HEK293 (cell line): ENCODE results near the gene PTPRN2.

Experiments
- GLIS2 ChIP-seq: fragments of 450-650 bp; formaldehyde crosslinking; IDR thresholded peaks from 2 replicates; pipeline ENCODE4 v1.5.1; 2016; ENCODE audit warnings: missing biosample characterization, missing genetic modification characterization
- KLF7 ChIP-seq: fragments of 450-650 bp; formaldehyde crosslinking; IDR thresholded peaks from 2 replicates; pipeline ENCODE4 v1.5.1; 2016; ENCODE audit warnings: missing biosample characterization, missing genetic modification characterization, borderline replicate concordance
- SETDB1 ChIP-seq: IDR thresholded peaks from one replicate; pipeline ENCODE4 v1.6.1; 2017; ENCODE audit warnings: mild to moderate bottlenecking, low read length, moderate library complexity, mixed read lengths; ENCODE audit not compliant: insufficient read length
- YY2 ChIP-seq: fragments of 450-650 bp; formaldehyde crosslinking; IDR thresholded peaks from 2 replicates; pipeline ENCODE4 v1.5.1; 2016; ENCODE audit warnings: missing biosample characterization, missing genetic modification characterization
- ZBTB20 ChIP-seq: fragments of 450-650 bp; formaldehyde crosslinking; IDR thresholded peaks from 2 replicates; pipeline ENCODE4 v1.5.1; 2016; ENCODE audit warnings: missing biosample characterization, missing genetic modification characterization
- ZBTB21 ChIP-seq: fragments of 450-650 bp; formaldehyde crosslinking; IDR thresholded peaks from 2 replicates; pipeline ENCODE4 v1.5.1; 2017; ENCODE audit warnings: missing biosample characterization, missing genetic modification characterization
- ZFP37 ChIP-seq: fragments of 450-650 bp; formaldehyde crosslinking; IDR thresholded peaks from 2 replicates; pipeline ENCODE4 v1.5.1; 2016; ENCODE audit warnings: missing biosample characterization, missing genetic modification characterization
- ZNF10 ChIP-seq: fragments of 450-650 bp; formaldehyde crosslinking; IDR thresholded peaks from 2 replicates; pipeline ENCODE4 v1.5.1; 2017; ENCODE audit warnings: missing biosample characterization, missing genetic modification characterization
- ZNF133 ChIP-seq: fragments of 450-650 bp; formaldehyde crosslinking; IDR thresholded peaks from 2 replicates; pipeline ENCODE4 v1.5.1; 2016; ENCODE audit warnings: missing biosample characterization, missing genetic modification characterization
- ZNF140 ChIP-seq: fragments of 450-650 bp; formaldehyde crosslinking; IDR thresholded peaks from 2 replicates; pipeline ENCODE4 v1.5.1; 2016; ENCODE audit warnings: missing biosample characterization, missing genetic modification characterization
- ZNF266 ChIP-seq: fragments of 450-650 bp; formaldehyde crosslinking; IDR thresholded peaks from 2 replicates; pipeline ENCODE4 v1.5.1; 2016; ENCODE audit warnings: missing biosample characterization, missing genetic modification characterization, low read depth
- ZNF302 ChIP-seq: fragments of 450-650 bp; formaldehyde crosslinking; IDR thresholded peaks from 2 replicates; pipeline ENCODE4 v1.5.1; 2016; ENCODE audit warnings: missing biosample characterization, missing genetic modification characterization, low read depth
- ZNF335 ChIP-seq: fragments of 450-650 bp; formaldehyde crosslinking; conservative IDR thresholded peaks from 2 replicates; pipeline ENCODE4 v1.5.1; 2016; ENCODE audit warnings: missing biosample characterization, missing genetic modification characterization
- ZNF391 ChIP-seq: fragments of 450-650 bp; formaldehyde crosslinking; IDR thresholded peaks from 2 replicates; pipeline ENCODE4 v1.5.1; 2016; ENCODE audit warnings: low read depth, missing biosample characterization, missing genetic modification characterization, borderline replicate concordance
- ZNF555 ChIP-seq: fragments of 450-650 bp; formaldehyde crosslinking; conservative IDR thresholded peaks from 2 replicates; pipeline ENCODE4 v1.5.1; 2017; ENCODE audit warnings: missing biosample characterization, mild to moderate bottlenecking, missing genetic modification characterization, inconsistent platforms
- ZNF654 ChIP-seq: fragments of 450-650 bp; formaldehyde crosslinking; IDR thresholded peaks from 2 replicates; pipeline ENCODE4 v1.5.1; 2016; ENCODE audit warnings: low read depth, missing biosample characterization, missing genetic modification characterization
- ZNF701 ChIP-seq: fragments of 450-650 bp; formaldehyde crosslinking; IDR thresholded peaks from 2 replicates; pipeline ENCODE4 v1.5.1; 2016; ENCODE audit warnings: missing biosample characterization, missing genetic modification characterization
- ZNF785 ChIP-seq: fragments of 450-650 bp; formaldehyde crosslinking; IDR thresholded peaks from 2 replicates; pipeline ENCODE4 v1.5.1; 2016; ENCODE audit warnings: missing biosample characterization, missing genetic modification characterization
- TF ChIP-seq, protein P1 (sequence below): fragments of 450-650 bp; formaldehyde crosslinking; IDR thresholded peaks from 2 replicates; pipeline ENCODE4 v1.5.1; 2016; ENCODE audit warnings: missing biosample characterization, missing genetic modification characterization, borderline replicate concordance
- TF ChIP-seq, protein P2 (sequence below): fragments of 450-650 bp; formaldehyde crosslinking; IDR thresholded peaks from 2 replicates; pipeline ENCODE4 v1.5.1; 2016; ENCODE audit warnings: missing biosample characterization, missing genetic modification characterization, low read depth
- TF ChIP-seq, protein P3 (sequence below): IDR thresholded peaks from 2 replicates; pipeline ENCODE4 v1.6.1; 2011; ENCODE audit warnings: mild to moderate bottlenecking, low read depth, low read length, borderline replicate concordance
- TF ChIP-seq, protein P4 (sequence below): fragments of 450-650 bp; formaldehyde crosslinking; IDR thresholded peaks from 2 replicates; pipeline ENCODE4 v1.5.1; 2016; ENCODE audit warnings: missing biosample characterization, missing genetic modification characterization, borderline replicate concordance
- TF ChIP-seq, protein P5 (sequence below): fragments of 450-650 bp; formaldehyde crosslinking; IDR thresholded peaks from 2 replicates; pipeline ENCODE4 v1.5.0; 2017; ENCODE audit warnings: missing biosample characterization, missing genetic modification characterization, borderline replicate concordance
- TF ChIP-seq, protein P6 (sequence below): fragments of 450-650 bp; formaldehyde crosslinking; IDR thresholded peaks from 2 replicates; pipeline ENCODE4 v1.5.1; 2016; ENCODE audit warnings: missing biosample characterization, missing genetic modification characterization

PTPRN2 gene

DNA sequence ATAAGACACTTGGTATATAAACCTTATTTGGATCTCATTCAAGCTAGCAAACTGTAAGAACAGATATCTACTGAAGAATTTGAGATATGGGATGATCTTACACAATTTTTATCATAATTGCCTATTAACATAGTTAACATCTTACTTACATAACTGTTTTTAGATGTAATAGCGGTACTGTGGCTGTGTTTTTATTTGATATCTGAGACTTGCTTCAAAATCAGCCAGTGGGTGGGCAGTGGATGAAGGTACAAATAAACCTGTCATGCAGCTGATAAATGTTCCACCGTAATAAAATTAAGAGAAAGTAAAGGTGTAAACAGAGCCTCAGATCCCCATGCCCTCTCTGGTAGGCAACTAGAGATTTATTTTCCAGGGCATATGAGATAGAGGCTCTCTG lies 28.4 kb upstream of the PTPRN2 start (continued):
- TF ChIP-seq YY2 (tag by site-specific recombination) (no peak), ZNF391 (tag by site-specific recombination) (no peak), ZBTB21 (tag by site-specific recombination) (no peak), SETDB1 (no peak), ZFP37 (no peak), ZNF335 (tag by site-specific recombination) (no peak), ZNF555 (tag by site-specific recombination) (no peak), ZNF140 (tag by site-specific recombination) (no peak), ZNF133 (no peak), ZNF302 (tag by site-specific recombination) (no peak), KLF7 (no peak), ZNF266 (tag by site-specific recombination) (no peak), GLIS2 (tag by site-specific recombination) (no peak), ZNF701 (tag by site-specific recombination) (no peak), ZNF785 (tag by site-specific recombination) (no peak), ZNF654 (no peak), ZNF10 (tag by site-specific recombination) (peak; percentile 69), ZBTB20 (tag by site-specific recombination) (no peak)
- TF ChIP-seq, protein P1, sequence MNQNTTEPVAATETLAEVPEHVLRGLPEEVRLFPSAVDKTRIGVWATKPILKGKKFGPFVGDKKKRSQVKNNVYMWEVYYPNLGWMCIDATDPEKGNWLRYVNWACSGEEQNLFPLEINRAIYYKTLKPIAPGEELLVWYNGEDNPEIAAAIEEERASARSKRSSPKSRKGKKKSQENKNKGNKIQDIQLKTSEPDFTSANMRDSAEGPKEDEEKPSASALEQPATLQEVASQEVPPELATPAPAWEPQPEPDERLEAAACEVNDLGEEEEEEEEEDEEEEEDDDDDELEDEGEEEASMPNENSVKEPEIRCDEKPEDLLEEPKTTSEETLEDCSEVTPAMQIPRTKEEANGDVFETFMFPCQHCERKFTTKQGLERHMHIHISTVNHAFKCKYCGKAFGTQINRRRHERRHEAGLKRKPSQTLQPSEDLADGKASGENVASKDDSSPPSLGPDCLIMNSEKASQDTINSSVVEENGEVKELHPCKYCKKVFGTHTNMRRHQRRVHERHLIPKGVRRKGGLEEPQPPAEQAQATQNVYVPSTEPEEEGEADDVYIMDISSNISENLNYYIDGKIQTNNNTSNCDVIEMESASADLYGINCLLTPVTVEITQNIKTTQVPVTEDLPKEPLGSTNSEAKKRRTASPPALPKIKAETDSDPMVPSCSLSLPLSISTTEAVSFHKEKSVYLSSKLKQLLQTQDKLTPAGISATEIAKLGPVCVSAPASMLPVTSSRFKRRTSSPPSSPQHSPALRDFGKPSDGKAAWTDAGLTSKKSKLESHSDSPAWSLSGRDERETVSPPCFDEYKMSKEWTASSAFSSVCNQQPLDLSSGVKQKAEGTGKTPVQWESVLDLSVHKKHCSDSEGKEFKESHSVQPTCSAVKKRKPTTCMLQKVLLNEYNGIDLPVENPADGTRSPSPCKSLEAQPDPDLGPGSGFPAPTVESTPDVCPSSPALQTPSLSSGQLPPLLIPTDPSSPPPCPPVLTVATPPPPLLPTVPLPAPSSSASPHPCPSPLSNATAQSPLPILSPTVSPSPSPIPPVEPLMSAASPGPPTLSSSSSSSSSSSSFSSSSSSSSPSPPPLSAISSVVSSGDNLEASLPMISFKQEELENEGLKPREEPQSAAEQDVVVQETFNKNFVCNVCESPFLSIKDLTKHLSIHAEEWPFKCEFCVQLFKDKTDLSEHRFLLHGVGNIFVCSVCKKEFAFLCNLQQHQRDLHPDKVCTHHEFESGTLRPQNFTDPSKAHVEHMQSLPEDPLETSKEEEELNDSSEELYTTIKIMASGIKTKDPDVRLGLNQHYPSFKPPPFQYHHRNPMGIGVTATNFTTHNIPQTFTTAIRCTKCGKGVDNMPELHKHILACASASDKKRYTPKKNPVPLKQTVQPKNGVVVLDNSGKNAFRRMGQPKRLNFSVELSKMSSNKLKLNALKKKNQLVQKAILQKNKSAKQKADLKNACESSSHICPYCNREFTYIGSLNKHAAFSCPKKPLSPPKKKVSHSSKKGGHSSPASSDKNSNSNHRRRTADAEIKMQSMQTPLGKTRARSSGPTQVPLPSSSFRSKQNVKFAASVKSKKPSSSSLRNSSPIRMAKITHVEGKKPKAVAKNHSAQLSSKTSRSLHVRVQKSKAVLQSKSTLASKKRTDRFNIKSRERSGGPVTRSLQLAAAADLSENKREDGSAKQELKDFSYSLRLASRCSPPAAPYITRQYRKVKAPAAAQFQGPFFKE (tag by site-specific recombination): no peak
- TF ChIP-seq, protein P2, sequence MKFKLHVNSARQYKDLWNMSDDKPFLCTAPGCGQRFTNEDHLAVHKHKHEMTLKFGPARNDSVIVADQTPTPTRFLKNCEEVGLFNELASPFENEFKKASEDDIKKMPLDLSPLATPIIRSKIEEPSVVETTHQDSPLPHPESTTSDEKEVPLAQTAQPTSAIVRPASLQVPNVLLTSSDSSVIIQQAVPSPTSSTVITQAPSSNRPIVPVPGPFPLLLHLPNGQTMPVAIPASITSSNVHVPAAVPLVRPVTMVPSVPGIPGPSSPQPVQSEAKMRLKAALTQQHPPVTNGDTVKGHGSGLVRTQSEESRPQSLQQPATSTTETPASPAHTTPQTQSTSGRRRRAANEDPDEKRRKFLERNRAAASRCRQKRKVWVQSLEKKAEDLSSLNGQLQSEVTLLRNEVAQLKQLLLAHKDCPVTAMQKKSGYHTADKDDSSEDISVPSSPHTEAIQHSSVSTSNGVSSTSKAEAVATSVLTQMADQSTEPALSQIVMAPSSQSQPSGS: peak; percentile 43; the same call in 1 of the 2 replicates
- TF ChIP-seq, protein P3, sequence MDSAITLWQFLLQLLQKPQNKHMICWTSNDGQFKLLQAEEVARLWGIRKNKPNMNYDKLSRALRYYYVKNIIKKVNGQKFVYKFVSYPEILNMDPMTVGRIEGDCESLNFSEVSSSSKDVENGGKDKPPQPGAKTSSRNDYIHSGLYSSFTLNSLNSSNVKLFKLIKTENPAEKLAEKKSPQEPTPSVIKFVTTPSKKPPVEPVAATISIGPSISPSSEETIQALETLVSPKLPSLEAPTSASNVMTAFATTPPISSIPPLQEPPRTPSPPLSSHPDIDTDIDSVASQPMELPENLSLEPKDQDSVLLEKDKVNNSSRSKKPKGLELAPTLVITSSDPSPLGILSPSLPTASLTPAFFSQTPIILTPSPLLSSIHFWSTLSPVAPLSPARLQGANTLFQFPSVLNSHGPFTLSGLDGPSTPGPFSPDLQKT: no peak
- TF ChIP-seq, protein P4, sequence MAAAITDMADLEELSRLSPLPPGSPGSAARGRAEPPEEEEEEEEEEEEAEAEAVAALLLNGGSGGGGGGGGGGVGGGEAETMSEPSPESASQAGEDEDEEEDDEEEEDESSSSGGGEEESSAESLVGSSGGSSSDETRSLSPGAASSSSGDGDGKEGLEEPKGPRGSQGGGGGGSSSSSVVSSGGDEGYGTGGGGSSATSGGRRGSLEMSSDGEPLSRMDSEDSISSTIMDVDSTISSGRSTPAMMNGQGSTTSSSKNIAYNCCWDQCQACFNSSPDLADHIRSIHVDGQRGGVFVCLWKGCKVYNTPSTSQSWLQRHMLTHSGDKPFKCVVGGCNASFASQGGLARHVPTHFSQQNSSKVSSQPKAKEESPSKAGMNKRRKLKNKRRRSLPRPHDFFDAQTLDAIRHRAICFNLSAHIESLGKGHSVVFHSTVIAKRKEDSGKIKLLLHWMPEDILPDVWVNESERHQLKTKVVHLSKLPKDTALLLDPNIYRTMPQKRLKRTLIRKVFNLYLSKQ (tag by site-specific recombination): no peak
- TF ChIP-seq, protein P5, sequence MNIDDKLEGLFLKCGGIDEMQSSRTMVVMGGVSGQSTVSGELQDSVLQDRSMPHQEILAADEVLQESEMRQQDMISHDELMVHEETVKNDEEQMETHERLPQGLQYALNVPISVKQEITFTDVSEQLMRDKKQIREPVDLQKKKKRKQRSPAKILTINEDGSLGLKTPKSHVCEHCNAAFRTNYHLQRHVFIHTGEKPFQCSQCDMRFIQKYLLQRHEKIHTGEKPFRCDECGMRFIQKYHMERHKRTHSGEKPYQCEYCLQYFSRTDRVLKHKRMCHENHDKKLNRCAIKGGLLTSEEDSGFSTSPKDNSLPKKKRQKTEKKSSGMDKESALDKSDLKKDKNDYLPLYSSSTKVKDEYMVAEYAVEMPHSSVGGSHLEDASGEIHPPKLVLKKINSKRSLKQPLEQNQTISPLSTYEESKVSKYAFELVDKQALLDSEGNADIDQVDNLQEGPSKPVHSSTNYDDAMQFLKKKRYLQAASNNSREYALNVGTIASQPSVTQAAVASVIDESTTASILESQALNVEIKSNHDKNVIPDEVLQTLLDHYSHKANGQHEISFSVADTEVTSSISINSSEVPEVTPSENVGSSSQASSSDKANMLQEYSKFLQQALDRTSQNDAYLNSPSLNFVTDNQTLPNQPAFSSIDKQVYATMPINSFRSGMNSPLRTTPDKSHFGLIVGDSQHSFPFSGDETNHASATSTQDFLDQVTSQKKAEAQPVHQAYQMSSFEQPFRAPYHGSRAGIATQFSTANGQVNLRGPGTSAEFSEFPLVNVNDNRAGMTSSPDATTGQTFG (tag by site-specific recombination): no peak
- TF ChIP-seq, protein P6, sequence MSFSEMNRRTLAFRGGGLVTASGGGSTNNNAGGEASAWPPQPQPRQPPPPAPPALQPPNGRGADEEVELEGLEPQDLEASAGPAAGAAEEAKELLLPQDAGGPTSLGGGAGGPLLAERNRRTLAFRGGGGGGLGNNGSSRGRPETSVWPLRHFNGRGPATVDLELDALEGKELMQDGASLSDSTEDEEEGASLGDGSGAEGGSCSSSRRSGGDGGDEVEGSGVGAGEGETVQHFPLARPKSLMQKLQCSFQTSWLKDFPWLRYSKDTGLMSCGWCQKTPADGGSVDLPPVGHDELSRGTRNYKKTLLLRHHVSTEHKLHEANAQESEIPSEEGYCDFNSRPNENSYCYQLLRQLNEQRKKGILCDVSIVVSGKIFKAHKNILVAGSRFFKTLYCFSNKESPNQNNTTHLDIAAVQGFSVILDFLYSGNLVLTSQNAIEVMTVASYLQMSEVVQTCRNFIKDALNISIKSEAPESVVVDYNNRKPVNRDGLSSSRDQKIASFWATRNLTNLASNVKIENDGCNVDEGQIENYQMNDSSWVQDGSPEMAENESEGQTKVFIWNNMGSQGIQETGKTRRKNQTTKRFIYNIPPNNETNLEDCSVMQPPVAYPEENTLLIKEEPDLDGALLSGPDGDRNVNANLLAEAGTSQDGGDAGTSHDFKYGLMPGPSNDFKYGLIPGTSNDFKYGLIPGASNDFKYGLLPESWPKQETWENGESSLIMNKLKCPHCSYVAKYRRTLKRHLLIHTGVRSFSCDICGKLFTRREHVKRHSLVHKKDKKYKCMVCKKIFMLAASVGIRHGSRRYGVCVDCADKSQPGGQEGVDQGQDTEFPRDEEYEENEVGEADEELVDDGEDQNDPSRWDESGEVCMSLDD (tag by site-specific recombination): no peak
